NCI-H345 treated with DMSO at 0.1 percent for 48 hours (cell line): ENCODE measurements around the gene RMND5A.

ENCODE experiments used
- DNase-seq: peaks from one replicate; lab custom pipeline; 2025; ENCODE audit not compliant: unreplicated experiment; lab: John Stamatoyannopoulos, UW

Gene RMND5A

GRCh38 chr2:86825693-86826381, 105.7 kb downstream of the RMND5A start:
- no peak for DNase-seq

DNA sequence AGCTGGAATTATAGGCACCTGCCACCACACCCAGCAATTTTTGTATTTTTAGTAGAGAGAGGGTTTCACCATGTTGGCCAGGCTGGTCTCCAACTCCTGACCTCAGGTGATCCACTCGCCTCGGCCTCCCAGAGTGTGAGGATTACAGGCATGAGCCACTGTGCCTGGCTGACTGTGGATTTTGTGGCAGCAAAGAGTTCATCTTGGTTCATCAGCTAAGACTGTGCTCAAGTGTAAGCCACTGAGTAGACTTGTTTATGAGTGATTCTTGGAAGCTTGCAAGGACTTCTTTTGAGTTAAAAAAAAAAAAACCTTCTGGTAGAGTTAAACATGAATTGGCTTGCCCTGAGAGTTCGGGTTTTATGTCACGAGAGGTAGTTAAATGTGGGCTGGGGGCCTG, 106.9 kb downstream of the RMND5A start:
- no peak for DNase-seq
